BJ (cell line): ENCODE data around the gene CPSF2. TPM values are rescaled to one million over a fixed set of nuclear protein-coding genes. Genes with fewer than 3 reads are reported as not detected.

ENCODE experiments used
- CTCF ChIA-PET: fragments of 350-600 bp; formaldehyde crosslinking; extraction: SDS; loops from one replicate; lab custom pipeline; 2021; ENCODE audit warnings: antibody characterized with exemption, inconsistent platforms; lab: Yijun Ruan, JAX
- POLR2A ChIA-PET: fragments of 300-600 bp; sonication (Branson Sonifier 250); formaldehyde crosslinking; extraction: SDS; loops from one replicate; lab custom pipeline; 2021; ENCODE audit warnings: antibody characterized with exemption; lab: Charles Lee
- DNase-seq: peaks from one replicate; pipeline ENCODE4 v3.0.0-alpha.2; 2011; ENCODE audit warnings: low read depth
- H3K27me3 ChIP-seq: 2 replicates; pipeline ENCODE4 v1.6.0; 2011; ENCODE audit warnings: low read length; ENCODE audit not compliant: control insufficient read depth, insufficient read depth
- H3K36me3 ChIP-seq: 2 replicates; pipeline ENCODE4 v1.5.1; 2011; ENCODE audit warnings: low read length; ENCODE audit not compliant: control insufficient read depth, insufficient read depth
- H3K4me3 ChIP-seq: 2 replicates; pipeline ENCODE4 v1.5.1; 2011; ENCODE audit warnings: low read depth, mild to moderate bottlenecking, control low read depth, low read length
- polyA plus RNA-seq: library from polyadenylated mRNA; depleted of rRNA; stranded (reverse); fragments of >200 nt; gene quantifications from 2 replicates; pipeline ENCODE4 v1.2.3, GENCODE V29; 2011; rRNA removed
- TF ChIP-seq, protein P1 (sequence below): IDR thresholded peaks from 2 replicates; pipeline ENCODE4 v1.5.1; 2011; ENCODE audit warnings: low read depth, mild to moderate bottlenecking, control low read depth, inconsistent platforms, low read length, moderate library complexity; ENCODE audit not compliant: insufficient read depth

The CPSF2 gene
- polyA plus RNA-seq, 1 experiment = 14.2 TPM

DNA sequence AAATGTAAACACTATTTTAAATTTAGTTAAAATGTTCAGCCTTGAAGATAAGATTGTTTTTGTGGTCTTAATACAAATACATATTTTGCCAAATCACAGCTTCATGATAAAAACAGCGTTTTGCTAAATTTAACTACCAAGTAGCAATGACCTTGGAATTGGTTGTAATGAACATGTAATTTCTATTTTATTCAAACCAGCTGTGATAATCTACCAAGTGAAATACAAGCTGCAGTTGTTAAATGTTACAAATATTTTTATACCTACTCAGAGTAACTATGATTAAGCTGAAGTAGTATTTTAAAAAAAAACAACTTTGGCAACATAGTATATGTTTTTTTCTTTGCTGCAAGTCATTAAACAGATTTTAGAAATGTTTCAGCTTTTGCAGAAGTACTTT, 96.2 kb downstream of the CPSF2 start:
- ChIA-PET POLR2A (interaction anchor here (0.6 kb wide), 1 partner anchor 230 kb away, joined by 4 read pairs; no protein-coding TSS in a partner anchor), CTCF (interaction anchor here (0.6 to 0.9 kb wide), 2 partner anchors 11 to 19 kb away, joined by 3 read pairs; no protein-coding TSS in a partner anchor)
- no peaks in the 10 kb centered on the region; the same call in 1 of the 2 replicates for H3K27me3 ChIP-seq
- no peak overlapping the region for H3K4me3 ChIP-seq
- TF ChIP-seq, protein P1, sequence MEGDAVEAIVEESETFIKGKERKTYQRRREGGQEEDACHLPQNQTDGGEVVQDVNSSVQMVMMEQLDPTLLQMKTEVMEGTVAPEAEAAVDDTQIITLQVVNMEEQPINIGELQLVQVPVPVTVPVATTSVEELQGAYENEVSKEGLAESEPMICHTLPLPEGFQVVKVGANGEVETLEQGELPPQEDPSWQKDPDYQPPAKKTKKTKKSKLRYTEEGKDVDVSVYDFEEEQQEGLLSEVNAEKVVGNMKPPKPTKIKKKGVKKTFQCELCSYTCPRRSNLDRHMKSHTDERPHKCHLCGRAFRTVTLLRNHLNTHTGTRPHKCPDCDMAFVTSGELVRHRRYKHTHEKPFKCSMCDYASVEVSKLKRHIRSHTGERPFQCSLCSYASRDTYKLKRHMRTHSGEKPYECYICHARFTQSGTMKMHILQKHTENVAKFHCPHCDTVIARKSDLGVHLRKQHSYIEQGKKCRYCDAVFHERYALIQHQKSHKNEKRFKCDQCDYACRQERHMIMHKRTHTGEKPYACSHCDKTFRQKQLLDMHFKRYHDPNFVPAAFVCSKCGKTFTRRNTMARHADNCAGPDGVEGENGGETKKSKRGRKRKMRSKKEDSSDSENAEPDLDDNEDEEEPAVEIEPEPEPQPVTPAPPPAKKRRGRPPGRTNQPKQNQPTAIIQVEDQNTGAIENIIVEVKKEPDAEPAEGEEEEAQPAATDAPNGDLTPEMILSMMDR = no peak
- DNase-seq = peak; percentile 46
- H3K36me3 ChIP-seq = no peaks in the 10 kb centered on the region

Other genes with a start within 250 kb of the CPSF2 start
- gene FBLN5, start 174.3 kb upstream of the CPSF2 start, polyA plus RNA-seq = 135 and 158 TPM in 2 replicates
- 14.7 and 20.2 TPM in 2 replicates for gene TRIP11, start 81.9 kb upstream of the CPSF2 start, polyA plus RNA-seq
- 8.6 and 22.9 TPM in 2 replicates for gene ATXN3, start 15.4 kb upstream of the CPSF2 start, polyA plus RNA-seq
- 163 and 327 TPM in 2 replicates for gene NDUFB1, start 263 bp upstream of the CPSF2 start, polyA plus RNA-seq
- gene SLC24A4, start 201.2 kb downstream of the CPSF2 start, polyA plus RNA-seq = not detected in 2 replicates